Muscle layer of colon (tissue), 2 donors: ENCODE measurements around the gene PLA2G3.
"Not testable (repeated sequence)": the region's sequence is repeated elsewhere in the genome, so short reads cannot be mapped to it uniquely, and the experiment has no call there.

Source experiments
- H3K27ac ChIP-seq: one replicate; pipeline ENCODE4 v1.7.0; 2013; ENCODE audit warnings: low read depth, mild to moderate bottlenecking, low read length, moderate library complexity
- H3K27me3 ChIP-seq, 2 donors: one replicate each; pipeline ENCODE4 v1.7.0; 2013; ENCODE audit warnings: low read length in 2 of 2, mild to moderate bottlenecking in 2 of 2; ENCODE audit not compliant: insufficient read depth in 2 of 2, control insufficient read depth in 1 of 2
- H3K36me3 ChIP-seq: one replicate; pipeline ENCODE4 v1.7.0; 2013; ENCODE audit warnings: mild to moderate bottlenecking, low read length; ENCODE audit not compliant: insufficient read depth
- H3K4me1 ChIP-seq: one replicate; pipeline ENCODE4 v1.7.0; 2013; ENCODE audit warnings: mild to moderate bottlenecking, low read length; ENCODE audit not compliant: insufficient read depth
- H3K4me3 ChIP-seq, 2 donors: one replicate each; pipeline ENCODE4 v1.7.0; 2013; ENCODE audit warnings: low read length in 2 of 2, low read depth in 1 of 2, mild to moderate bottlenecking in 1 of 2, moderate library complexity in 1 of 2
- H3K9ac ChIP-seq: one replicate; pipeline ENCODE4 v1.7.0; 2013; ENCODE audit warnings: low read length
- H3K9me3 ChIP-seq: one replicate; pipeline ENCODE4 v1.7.0; 2013; ENCODE audit warnings: mild to moderate bottlenecking, low read length
- donor health status: abdominal sarcoma.
- donor health status: Adenocarcinoma of cecum.

The PLA2G3 gene, protein sequence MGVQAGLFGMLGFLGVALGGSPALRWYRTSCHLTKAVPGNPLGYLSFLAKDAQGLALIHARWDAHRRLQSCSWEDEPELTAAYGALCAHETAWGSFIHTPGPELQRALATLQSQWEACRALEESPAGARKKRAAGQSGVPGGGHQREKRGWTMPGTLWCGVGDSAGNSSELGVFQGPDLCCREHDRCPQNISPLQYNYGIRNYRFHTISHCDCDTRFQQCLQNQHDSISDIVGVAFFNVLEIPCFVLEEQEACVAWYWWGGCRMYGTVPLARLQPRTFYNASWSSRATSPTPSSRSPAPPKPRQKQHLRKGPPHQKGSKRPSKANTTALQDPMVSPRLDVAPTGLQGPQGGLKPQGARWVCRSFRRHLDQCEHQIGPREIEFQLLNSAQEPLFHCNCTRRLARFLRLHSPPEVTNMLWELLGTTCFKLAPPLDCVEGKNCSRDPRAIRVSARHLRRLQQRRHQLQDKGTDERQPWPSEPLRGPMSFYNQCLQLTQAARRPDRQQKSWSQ

DNA sequence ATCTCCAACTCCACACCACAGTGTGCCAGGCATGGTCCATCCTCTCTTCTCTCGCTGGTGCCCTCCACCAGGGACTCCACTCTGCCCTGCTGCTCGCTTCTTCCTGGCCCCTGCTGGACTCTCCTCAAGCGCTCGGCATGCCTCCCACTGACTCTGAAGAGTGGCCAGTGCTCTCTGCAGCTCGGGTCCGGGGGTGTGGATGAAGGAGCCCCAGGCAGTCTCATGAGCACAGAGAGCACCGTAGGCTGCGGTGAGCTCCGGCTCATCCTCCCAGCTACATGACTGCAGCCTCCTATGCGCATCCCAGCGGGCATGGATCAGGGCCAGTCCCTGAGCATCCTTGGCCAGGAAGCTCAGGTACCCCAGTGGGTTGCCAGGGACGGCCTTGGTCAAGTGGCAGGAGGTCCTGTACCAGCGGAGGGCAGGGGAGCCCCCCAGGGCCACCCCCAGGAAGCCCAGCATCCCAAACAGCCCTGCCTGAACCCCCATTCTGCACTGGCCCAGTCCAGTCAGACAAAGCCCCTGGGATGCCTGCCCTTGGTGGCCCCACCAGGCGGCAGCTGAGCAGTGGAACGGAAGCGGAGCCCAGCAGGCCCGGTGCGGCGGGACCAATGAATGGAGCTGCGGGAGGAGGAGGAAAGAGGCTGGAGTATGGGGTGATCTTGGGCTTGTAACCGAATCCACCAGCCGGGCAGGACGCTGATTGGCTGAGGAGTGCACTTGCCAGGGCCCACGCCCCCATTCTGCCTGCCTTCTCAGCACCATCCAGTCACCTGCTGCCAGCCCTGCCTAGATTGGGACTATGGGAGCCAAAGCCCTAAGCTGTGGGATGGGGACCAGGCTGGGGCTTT is at the start of gene PLA2G3:
Gene PLA2G3, minus strand, starts transcription at position 643 of the 851 bp plus-strand sequence. Its CDS starts 154 bp downstream, at position 489.
- no peaks in the 10 kb centered on the region for H3K4me1 ChIP-seq
- H3K9ac ChIP-seq, result no peak within 1 kb of the TSS
- H3K27ac ChIP-seq, result no peak within 1 kb of the TSS
- no peaks in the 10 kb centered on the region for H3K36me3 ChIP-seq
- H3K27me3 ChIP-seq, result peaks cover 0 to 19% of the 10 kb centered on the region in 2 donors
- no peak within 1 kb of the TSS for H3K4me3 ChIP-seq
- H3K9me3 ChIP-seq, result no peaks in the 10 kb centered on the region

DNA sequence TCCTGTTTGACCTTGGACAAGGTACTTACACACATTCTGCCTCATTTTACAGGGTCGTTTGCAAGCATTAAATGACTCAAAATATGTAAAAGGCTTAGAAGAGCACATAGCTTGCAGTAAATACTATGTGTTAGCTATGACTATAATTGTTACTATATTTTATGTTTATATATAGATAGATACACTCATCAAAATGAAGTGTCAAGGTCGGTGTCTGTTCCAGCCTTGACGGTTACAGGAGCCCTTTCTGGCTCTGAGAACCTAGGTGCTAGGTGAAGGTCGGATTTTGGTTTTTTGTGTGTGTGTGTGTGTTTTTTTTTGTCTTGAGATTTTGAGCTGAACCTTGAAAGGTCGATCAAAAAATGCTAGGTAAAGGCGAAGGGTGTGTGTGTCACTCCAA is 47.3 kb upstream of the PLA2G3 start:
- peaks cover 14% of the 10 kb centered on the region for H3K36me3 ChIP-seq
- no peaks in the 10 kb centered on the region for H3K4me1 ChIP-seq
- no peaks in the 10 kb centered on the region for H3K9me3 ChIP-seq
- no peak overlapping the region for H3K27ac ChIP-seq
- no peak overlapping the region for H3K4me3 ChIP-seq
- no peak overlapping the region for H3K9ac ChIP-seq
- H3K27me3 ChIP-seq, result no peaks in the 10 kb centered on the region

DNA sequence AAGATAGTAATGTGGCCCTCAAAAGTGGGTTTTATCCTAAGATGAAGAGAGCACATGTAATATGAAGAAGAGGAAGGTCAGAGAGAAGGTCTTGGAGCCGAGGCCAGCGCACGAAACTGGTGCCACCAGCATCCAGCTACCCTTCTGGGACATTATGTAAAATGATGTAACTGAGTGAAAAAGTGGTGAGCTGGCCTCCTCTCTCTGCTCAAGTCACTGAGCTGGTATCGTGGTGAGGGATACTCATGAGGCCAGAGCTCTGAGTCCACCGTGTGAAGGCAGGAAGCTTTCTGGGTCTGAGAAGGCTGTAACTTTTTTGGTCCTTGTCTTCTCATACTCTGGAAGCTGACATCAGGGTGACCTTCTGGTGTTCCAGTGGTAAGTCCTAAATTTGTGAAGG is 44.7 kb upstream of the PLA2G3 start:
- Histone ChIP-seq H3K9ac (no peak overlapping the region), H3K4me3 (no peak overlapping the region), H3K36me3 (peaks cover 7% of the 10 kb centered on the region), H3K27ac (no peak overlapping the region), H3K4me1 (no peaks in the 10 kb centered on the region), H3K9me3 (no peaks in the 10 kb centered on the region), H3K27me3 (no peaks in the 10 kb centered on the region)

DNA sequence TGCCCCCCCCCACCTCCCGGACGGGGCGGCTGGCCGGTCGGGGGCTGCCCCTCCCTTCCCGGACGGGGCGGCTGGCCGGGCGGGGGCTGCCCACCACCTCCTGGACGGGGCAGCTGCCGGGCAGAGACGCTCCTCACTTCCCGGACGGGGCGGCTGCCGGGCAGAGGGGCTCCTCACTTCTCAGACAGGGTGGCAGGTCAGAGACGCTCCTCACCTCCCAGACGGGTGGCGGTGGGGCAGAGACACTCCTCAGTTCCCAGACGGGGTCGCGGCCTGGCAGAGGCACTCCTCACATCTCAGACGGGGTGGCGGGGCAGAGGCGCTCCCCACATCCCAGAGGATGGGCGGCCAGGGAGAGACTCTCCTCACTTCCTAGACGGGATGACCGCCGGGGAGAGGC is 43.7 kb upstream of the PLA2G3 start:
- Histone ChIP-seq H3K4me1 (no peaks in the 10 kb centered on the region), H3K36me3 (peaks cover 4% of the 10 kb centered on the region), H3K9ac (no peak overlapping the region), H3K4me3 (no peak overlapping the region), H3K27me3 (no peaks in the 10 kb centered on the region), H3K27ac (no peak overlapping the region), H3K9me3 (no peaks in the 10 kb centered on the region)

DNA sequence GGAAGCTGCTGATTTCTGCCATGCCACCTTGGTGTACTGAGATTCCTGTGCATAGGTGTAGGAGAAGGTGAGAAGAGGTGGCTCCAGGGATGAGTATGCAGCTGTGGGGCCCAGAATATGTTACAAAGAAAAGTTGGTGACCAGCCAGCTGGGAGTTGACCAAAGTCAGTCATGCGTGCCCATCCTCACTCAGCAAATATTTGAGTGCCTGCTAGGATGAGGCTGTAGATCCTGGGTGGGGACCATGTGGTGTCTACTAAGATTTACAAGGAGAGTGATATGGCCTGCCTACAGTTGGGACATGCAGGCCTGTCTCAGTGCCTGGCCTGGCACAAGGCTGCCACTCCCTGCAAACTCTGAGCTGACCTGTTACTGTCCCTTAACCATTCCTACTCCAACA is 39.0 kb upstream of the PLA2G3 start:
- Histone ChIP-seq H3K4me1 (peaks cover 6% of the 10 kb centered on the region), H3K9ac (no peak overlapping the region), H3K9me3 (no peaks in the 10 kb centered on the region), H3K36me3 (no peaks in the 10 kb centered on the region), H3K4me3 (no peak overlapping the region), H3K27me3 (no peaks in the 10 kb centered on the region), H3K27ac (no peak overlapping the region)

DNA sequence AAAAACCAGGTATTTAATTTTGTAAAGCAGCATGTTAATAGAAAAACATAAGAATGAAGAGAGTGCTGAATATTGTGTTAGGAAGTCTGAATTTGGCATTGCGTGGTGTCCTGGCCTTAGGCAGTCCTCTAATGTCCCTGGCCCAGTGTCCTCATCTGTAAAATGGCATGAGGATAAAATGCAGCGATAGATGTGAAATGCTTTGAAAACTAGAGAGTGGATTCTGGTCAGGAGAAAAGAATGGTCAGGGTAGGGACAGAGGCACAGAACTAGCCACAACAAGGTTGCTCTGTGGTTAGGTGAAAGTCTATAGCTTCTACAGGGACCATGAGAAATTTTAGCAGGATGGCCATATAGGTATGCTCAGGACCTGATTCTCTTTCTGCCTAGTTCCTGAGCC is 38.6 kb upstream of the PLA2G3 start:
- no peaks in the 10 kb centered on the region for H3K9me3 ChIP-seq
- H3K4me3 ChIP-seq, result no peak overlapping the region
- peaks cover 8% of the 10 kb centered on the region for H3K4me1 ChIP-seq
- no peaks in the 10 kb centered on the region for H3K27me3 ChIP-seq
- H3K27ac ChIP-seq, result no peak overlapping the region
- no peaks in the 10 kb centered on the region for H3K36me3 ChIP-seq
- H3K9ac ChIP-seq, result no peak overlapping the region

DNA sequence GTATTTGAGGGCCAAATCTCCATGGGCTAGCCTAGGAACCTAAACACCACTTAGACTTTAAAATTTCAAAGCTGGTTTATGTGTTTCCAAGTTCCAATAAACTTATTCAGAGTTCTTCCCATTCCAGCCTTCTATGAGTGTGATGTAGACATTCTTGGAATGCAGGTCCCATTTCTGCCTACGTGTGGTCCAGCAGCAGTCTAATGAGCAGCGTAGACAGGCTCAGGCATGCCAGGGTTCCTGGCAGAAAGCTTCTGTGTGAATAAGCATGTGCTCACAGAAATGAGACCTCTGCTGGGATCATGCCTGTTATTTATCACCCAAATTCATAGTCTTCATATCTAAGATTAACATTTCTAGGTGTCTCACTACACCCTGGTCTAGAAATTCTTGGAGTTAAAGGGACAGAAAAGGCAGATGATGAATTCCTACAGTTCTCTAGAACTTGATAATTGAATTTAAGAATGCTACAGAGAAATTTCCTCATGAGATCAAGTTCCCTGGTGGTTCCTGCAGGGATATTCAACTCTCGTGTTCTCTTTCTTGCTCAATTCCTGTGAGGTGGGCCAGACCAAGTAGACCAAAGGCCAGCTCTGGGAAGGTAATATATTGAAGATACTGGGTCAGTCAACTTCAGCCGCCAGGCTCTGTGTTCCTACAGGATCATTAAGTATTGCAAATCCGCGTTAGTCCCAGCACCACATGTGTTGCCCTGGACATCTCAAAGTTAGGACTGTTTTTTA is 37.3 kb upstream of the PLA2G3 start:
- peaks cover 19% of the 10 kb centered on the region for H3K4me1 ChIP-seq
- no peaks in the 10 kb centered on the region for H3K27me3 ChIP-seq
- H3K4me3 ChIP-seq, result no peak overlapping the region
- no peaks in the 10 kb centered on the region for H3K9me3 ChIP-seq
- no peak overlapping the region for H3K27ac ChIP-seq
- H3K9ac ChIP-seq, result no peak overlapping the region
- H3K36me3 ChIP-seq, result no peaks in the 10 kb centered on the region

DNA sequence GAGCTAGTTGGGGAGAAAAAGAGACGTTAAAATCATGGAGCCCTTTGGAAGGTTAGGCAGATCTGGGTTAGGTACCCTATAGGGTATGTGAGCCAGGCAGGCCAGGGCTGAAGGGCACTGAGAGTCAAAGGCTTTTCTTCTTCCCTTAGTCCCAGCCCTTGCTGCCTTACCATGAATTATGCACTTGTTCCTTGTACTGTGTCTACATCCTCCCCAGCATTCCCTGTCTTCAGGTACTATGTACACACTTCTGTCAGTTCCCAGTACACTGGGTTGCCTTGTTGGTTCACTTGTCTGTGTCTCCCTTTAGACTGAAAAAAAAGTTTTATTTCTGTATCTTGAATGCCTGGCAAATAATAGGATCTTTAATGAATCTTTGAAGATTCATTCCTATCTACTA is 36.6 kb upstream of the PLA2G3 start:
- Histone ChIP-seq H3K27me3 (no peaks in the 10 kb centered on the region), H3K9ac (no peak overlapping the region), H3K4me1 (peaks cover 21% of the 10 kb centered on the region), H3K4me3 (no peak overlapping the region), H3K36me3 (no peaks in the 10 kb centered on the region), H3K27ac (no peak overlapping the region), H3K9me3 (no peaks in the 10 kb centered on the region)

DNA sequence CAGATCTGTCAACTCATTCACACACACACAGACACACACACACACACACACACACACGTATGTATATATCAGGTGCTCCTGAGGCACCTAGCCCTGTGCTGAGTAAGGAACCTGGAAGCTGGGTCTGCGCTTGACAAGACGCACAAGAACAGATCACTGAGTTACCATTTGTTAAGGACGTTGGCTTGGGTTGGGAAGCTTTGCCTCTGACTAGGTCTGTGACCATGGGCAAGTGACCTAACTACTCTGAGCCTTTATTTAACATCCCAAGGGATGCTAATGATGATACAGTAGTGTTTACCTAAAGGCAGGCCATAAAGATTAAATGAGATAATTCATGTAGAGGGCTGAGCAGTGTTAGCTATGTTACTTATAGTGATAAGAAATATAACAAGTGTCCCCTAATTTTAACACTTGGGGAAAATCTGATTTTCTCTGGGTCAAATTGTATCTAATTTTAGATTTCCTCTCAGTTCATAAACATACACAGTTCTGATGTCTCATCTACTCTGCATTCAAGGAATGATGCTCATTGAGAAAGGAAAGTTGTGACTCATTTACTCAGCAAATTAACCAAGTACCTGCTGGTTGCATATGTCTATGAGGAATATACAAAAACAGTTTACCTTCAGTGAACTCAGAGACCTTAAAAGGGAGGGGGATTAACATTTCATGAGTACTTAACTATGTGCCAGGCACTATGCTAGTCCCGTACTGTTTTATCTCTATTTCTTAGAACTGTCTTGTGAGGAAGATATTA is 33.3 kb upstream of the PLA2G3 start:
- Histone ChIP-seq H3K9ac (no peak overlapping the region), H3K4me3 (no peak overlapping the region), H3K36me3 (peaks cover 3% of the 10 kb centered on the region), H3K9me3 (no peaks in the 10 kb centered on the region), H3K27ac (no peak overlapping the region), H3K27me3 (no peaks in the 10 kb centered on the region), H3K4me1 (peaks cover 29% of the 10 kb centered on the region)

DNA sequence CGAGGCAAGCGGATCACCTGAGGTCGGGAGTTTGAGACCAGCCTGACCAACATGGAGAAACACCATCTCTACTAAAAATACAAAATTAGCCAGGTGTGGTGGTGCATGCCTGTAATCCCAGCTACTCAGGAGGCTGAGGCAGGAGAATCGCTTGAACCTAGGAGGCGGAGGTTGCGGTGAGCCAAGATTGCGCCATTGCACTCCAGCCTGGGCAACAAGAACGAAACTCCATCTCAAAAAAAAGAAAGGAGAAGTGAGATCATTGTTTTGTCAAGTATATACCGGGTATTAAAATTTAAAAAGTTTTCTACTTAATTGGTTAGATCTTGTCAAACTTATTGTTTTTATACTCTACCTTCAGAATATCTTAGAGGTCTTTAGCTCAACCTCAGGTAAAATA is 31.4 kb upstream of the PLA2G3 start:
- peaks cover 29% of the 10 kb centered on the region for H3K4me1 ChIP-seq
- not testable (repeated sequence) for H3K27ac ChIP-seq

More for the DNA sequence above, 31.4 kb upstream of the PLA2G3 start:
- not testable (repeated sequence) for H3K4me3 ChIP-seq, H3K9ac ChIP-seq, H3K9me3 ChIP-seq, H3K36me3 ChIP-seq, H3K27me3 ChIP-seq
